Measurements from ENCODE around the gene ZNF682. TPM values are rescaled to one million over a fixed set of nuclear protein-coding genes. Genes with fewer than 3 reads are reported as not detected.

Gene ZNF682
- total and polyA plus RNA-seq, 2 donors (not counting 1 experiment from before 2014, with no cell fraction given) = 2.0 to 11.3 TPM

GRCh38 chr19:20080656-20081055 lies 41.4 kb upstream of the ZNF682 start:
- Histone ChIP-seq H3K27ac (ENCODE audit: low read length in 2 of 2) (no peak overlapping the region), H3K27me3 (replicated peaks in 1 of 4; ENCODE audit: control extremely low read depth in 1 of 4, control insufficient read depth in 3 of 4, insufficient read depth in 4 of 4, low read length in 3 of 4) (no peaks in the 10 kb centered on the region), H3K9me3 (ENCODE audit: control extremely low read depth in 1 of 3, control insufficient read depth in 2 of 3, insufficient read depth in 1 of 3, low read length in 2 of 3) (peaks cover 0 to 32% (median 2%) of the 10 kb centered on the region in 3 donors), H4K20me1 (ENCODE audit: control insufficient read depth, insufficient read depth, low read length, poor library complexity, severe bottlenecking) (no peaks in the 10 kb centered on the region), H2AFZ (ENCODE audit: insufficient read depth, low read depth, low read length, poor library complexity, severe bottlenecking) (no peak overlapping the region), H3K4me1 (ENCODE audit: control insufficient read depth in 2 of 2, insufficient read depth in 2 of 2, low read length in 2 of 2) (peaks cover 10 to 14% of the 10 kb centered on the region in 2 donors), H3K4me2 (replicated peaks; ENCODE audit: low read depth, low read length, poor library complexity, severe bottlenecking) (no peak overlapping the region), H3K9ac (ENCODE audit: low read length) (no peak overlapping the region), H3K4me3 (ENCODE audit: control extremely low read depth in 1 of 5, extremely low read depth in 1 of 5, insufficient read depth in 1 of 5, low read depth in 2 of 5, low read length in 4 of 5) (no peak overlapping the region), H3K36me3 (replicated peaks in 1 of 2; ENCODE audit: control extremely low read depth in 1 of 2, control insufficient read depth in 1 of 2, extremely low read depth in 1 of 2, insufficient read depth in 2 of 2, low read length in 1 of 2) (no peaks in the 10 kb centered on the region), H3K79me2 (ENCODE audit: control insufficient read depth, insufficient read depth, low read length) (peaks cover 28% of the 10 kb centered on the region)
- POLR2A ChIA-PET = no interaction called here
- Mint-ChIP-seq H3K27me3 (no peaks in the 10 kb centered on the region), H3K27ac (no peak overlapping the region), H3K9me3 (ENCODE audit: insufficient read depth) (no peaks in the 10 kb centered on the region), H3K4me3 (no peak overlapping the region), H3K4me1 (peaks cover 26% of the 10 kb centered on the region)
- DNase-seq (no peak), ATAC-seq (ENCODE audit: low read depth) (no peak)
- TF ChIP-seq EZH2 (IDR thresholded peaks at IDR 0.05; ENCODE audit: borderline replicate concordance, insufficient read depth, low read depth, low read length, poor library complexity, severe bottlenecking) (no peak), CTCF (IDR thresholded peaks at IDR 0.05) (no peak)
- CTCF ChIA-PET = no interaction called here
- intact Hi-C loops (cut with micrococcal nuclease) = no loop called here
- 100% methylated on average over 3 of the region's 3 CpGs for WGBS (ENCODE audit: insufficient coverage)

DNA sequence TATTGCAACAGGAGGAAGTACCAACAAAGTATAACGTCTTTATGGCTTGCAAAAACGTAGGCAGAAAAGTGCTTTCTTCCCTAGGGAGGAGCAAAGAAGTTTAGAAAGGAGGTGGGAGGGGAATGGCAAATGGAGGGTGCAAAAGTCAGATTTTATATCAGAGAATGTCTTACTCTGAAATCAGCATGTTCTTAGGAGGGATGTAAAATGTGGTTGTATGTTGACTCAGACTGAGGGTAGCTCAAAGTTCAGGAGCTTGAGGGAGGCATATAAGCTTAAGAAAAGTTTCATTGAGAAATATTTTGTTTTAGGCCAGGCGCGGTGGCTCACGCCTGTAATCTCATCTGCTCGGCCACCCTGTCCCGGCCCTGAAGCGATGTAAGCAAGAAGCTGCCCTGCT lies 40.2 kb upstream of the ZNF682 start:
- no peak overlapping the region for H3K27ac ChIP-seq (ENCODE audit: low read length in 2 of 2)
- peak overlapping the region; percentile 79 for H3K4me2 ChIP-seq (replicated peaks; ENCODE audit: low read depth, low read length, poor library complexity, severe bottlenecking)
- H3K4me1 ChIP-seq (ENCODE audit: control insufficient read depth in 2 of 2, insufficient read depth in 2 of 2, low read length in 2 of 2) = peaks cover 10 to 14% of the 10 kb centered on the region in 2 donors
- Mint-ChIP-seq H3K4me1 (peaks cover 26% of the 10 kb centered on the region), H3K9me3 (ENCODE audit: insufficient read depth) (no peaks in the 10 kb centered on the region), H3K27me3 (no peaks in the 10 kb centered on the region), H3K27ac (no peak overlapping the region), H3K4me3 (peak overlapping the region; percentile 95)
- H3K36me3 ChIP-seq (replicated peaks in 1 of 2; ENCODE audit: control extremely low read depth in 1 of 2, control insufficient read depth in 1 of 2, extremely low read depth in 1 of 2, insufficient read depth in 2 of 2, low read length in 1 of 2) = no peaks in the 10 kb centered on the region
- TF ChIP-seq EZH2 (IDR thresholded peaks at IDR 0.05; ENCODE audit: borderline replicate concordance, insufficient read depth, low read depth, low read length, poor library complexity, severe bottlenecking) (no peak), CTCF (IDR thresholded peaks at IDR 0.05) (no peak)
- no peaks in the 10 kb centered on the region for H3K27me3 ChIP-seq (replicated peaks in 1 of 4; ENCODE audit: control extremely low read depth in 1 of 4, control insufficient read depth in 3 of 4, insufficient read depth in 4 of 4, low read length in 3 of 4)
- ChIA-PET CTCF (interaction anchor here (1.0 kb wide), 1 partner anchor 27 kb away, joined by 3 read pairs; no protein-coding TSS in a partner anchor), POLR2A (interaction anchor here (0.7 kb wide), 1 partner anchor 936 kb away, joined by 3 read pairs; no protein-coding TSS in a partner anchor)
- H2AFZ ChIP-seq (ENCODE audit: insufficient read depth, low read depth, low read length, poor library complexity, severe bottlenecking) = no peak overlapping the region
- H3K4me3 ChIP-seq (ENCODE audit: control extremely low read depth in 1 of 5, extremely low read depth in 1 of 5, insufficient read depth in 1 of 5, low read depth in 2 of 5, low read length in 4 of 5) = no peak overlapping the region
- no peaks in the 10 kb centered on the region for H4K20me1 ChIP-seq (ENCODE audit: control insufficient read depth, insufficient read depth, low read length, poor library complexity, severe bottlenecking)
- WGBS (ENCODE audit: insufficient coverage) = 90% methylated on average over 8 of the region's 8 CpGs
- H3K9ac ChIP-seq (ENCODE audit: low read length) = no peak overlapping the region
- intact Hi-C loops (cut with micrococcal nuclease) = loop anchor here (2.0 to 10.0 kb wide), 4 partner anchors 27 to 565 kb away; partner anchors contain the start of genes NDUFA13 and TSSK6
- DNase-seq (no peak), ATAC-seq (ENCODE audit: low read depth) (no peak)
- H3K79me2 ChIP-seq (ENCODE audit: control insufficient read depth, insufficient read depth, low read length) = peaks cover 25% of the 10 kb centered on the region
- peaks cover 0 to 30% (median 1%) of the 10 kb centered on the region in 3 donors for H3K9me3 ChIP-seq (ENCODE audit: control extremely low read depth in 1 of 3, control insufficient read depth in 2 of 3, insufficient read depth in 1 of 3, low read length in 2 of 3)
